ENCODE measurements around the gene ATG4C. TPM values are rescaled to one million over a fixed set of nuclear protein-coding genes. Genes with fewer than 3 reads are reported as not detected.
"Not testable (repeated sequence)": the region's sequence is repeated elsewhere in the genome, so short reads cannot be mapped to it uniquely, and the experiment has no call there.

The ATG4C gene
- total RNA-seq, 1 donor = 9.5 TPM

- H3K4me3 ChIP-seq (ENCODE audit: low read depth, low read length) = no peak overlapping the region
- no peak for TF ChIP-seq CTCF (IDR thresholded peaks at IDR 0.05; ENCODE audit: insufficient read depth, low read depth, low read length)
- DNase-seq (ENCODE audit: low read depth) = no peak
Measured at GRCh38 chr1:62810420-62811274, 26.7 kb downstream of the ATG4C start.

- no peak for DNase-seq (ENCODE audit: low read depth)
- no peak for TF ChIP-seq CTCF (IDR thresholded peaks at IDR 0.05; ENCODE audit: insufficient read depth, low read depth, low read length)
- no peak overlapping the region for H3K4me3 ChIP-seq (ENCODE audit: low read depth, low read length)
Measured at GRCh38 chr1:62823556-62823955, 39.6 kb downstream of the ATG4C start.

GRCh38 chr1:62826901-62827300 is 43.0 kb downstream of the ATG4C start:
- no peak for TF ChIP-seq CTCF (IDR thresholded peaks at IDR 0.05; ENCODE audit: insufficient read depth, low read depth, low read length)
- H3K4me3 ChIP-seq (ENCODE audit: low read depth, low read length) = no peak overlapping the region
- DNase-seq (ENCODE audit: low read depth) = no peak

- not testable (repeated sequence) for H3K4me3 ChIP-seq (ENCODE audit: low read depth, low read length); DNase-seq (ENCODE audit: low read depth)
Measured at GRCh38 chr1:62827786-62828185, 43.9 kb downstream of the ATG4C start.

GRCh38 chr1:62832276-62832675 is 48.3 kb downstream of the ATG4C start:
- no peak overlapping the region for H3K4me3 ChIP-seq (ENCODE audit: low read depth, low read length)
- no peak for TF ChIP-seq CTCF (IDR thresholded peaks at IDR 0.05; ENCODE audit: insufficient read depth, low read depth, low read length)
- no peak for DNase-seq (ENCODE audit: low read depth)

- no peak overlapping the region for H3K4me3 ChIP-seq (ENCODE audit: low read depth, low read length)
- DNase-seq (ENCODE audit: low read depth) = no peak
- TF ChIP-seq CTCF (IDR thresholded peaks at IDR 0.05; ENCODE audit: insufficient read depth, low read depth, low read length) = no peak
Measured at GRCh38 chr1:62833529-62833928, 49.6 kb downstream of the ATG4C start.

- TF ChIP-seq CTCF (IDR thresholded peaks at IDR 0.05; ENCODE audit: insufficient read depth, low read depth, low read length) = no peak
- DNase-seq (ENCODE audit: low read depth) = no peak
- no peak overlapping the region for H3K4me3 ChIP-seq (ENCODE audit: low read depth, low read length)
Measured at GRCh38 chr1:62834400-62834961, 50.5 kb downstream of the ATG4C start.

Data from fibroblast of villous mesenchyme (primary cell).